Measurements from ENCODE around the gene ETS2.

Gene ETS2

DNA sequence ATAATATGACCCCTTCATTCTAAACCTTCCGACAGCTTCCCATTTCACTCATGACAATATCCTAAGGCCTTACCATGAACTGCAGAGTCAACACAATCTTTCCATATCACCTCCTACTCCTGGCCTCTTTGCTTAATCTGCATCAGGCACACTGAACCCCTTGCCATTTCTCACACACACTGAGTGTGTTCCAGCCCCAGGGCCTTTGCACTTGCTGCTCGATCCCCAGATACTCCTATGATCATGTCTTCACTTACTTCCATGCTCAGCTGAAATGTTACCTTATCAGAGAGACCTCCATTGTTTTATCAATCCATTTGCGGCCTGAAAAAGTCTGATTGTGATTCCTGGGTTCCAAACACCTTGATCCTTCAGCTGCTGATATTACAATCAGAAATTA, 47.0 kb downstream of the ETS2 start:
- H3K9me3 ChIP-seq (ENCODE audit: insufficient read depth, low read length), result no peaks in the 10 kb centered on the region
- H3K9ac ChIP-seq (ENCODE audit: low read length), result no peak overlapping the region
- no peak overlapping the region for H3K4me2 ChIP-seq (ENCODE audit: low read depth, low read length, poor library complexity, severe bottlenecking)
- no peak overlapping the region for H3K4me3 ChIP-seq (ENCODE audit: insufficient read depth, low read length, poor library complexity, severe bottlenecking)
- H3K9me2 ChIP-seq (replicated peaks; ENCODE audit: insufficient read depth, low read length), result no peaks in the 10 kb centered on the region
- no peaks in the 10 kb centered on the region for H3K36me3 ChIP-seq (ENCODE audit: low read length)
- no peak overlapping the region for H3K27ac ChIP-seq (ENCODE audit: low read depth, low read length)
- H3K27me3 ChIP-seq (ENCODE audit: low read length), result no peaks in the 10 kb centered on the region
- H3F3A ChIP-seq (ENCODE audit: insufficient read depth), result no peaks in the 10 kb centered on the region
- H4K20me1 ChIP-seq (ENCODE audit: low read depth, low read length), result no peaks in the 10 kb centered on the region
- H3K79me2 ChIP-seq (ENCODE audit: insufficient read depth, low read length), result no peaks in the 10 kb centered on the region
- no peak overlapping the region for H2AFZ ChIP-seq (ENCODE audit: low read depth, low read length, severe bottlenecking)
- TF ChIP-seq CTCF (IDR thresholded peaks at IDR 0.05; ENCODE audit: insufficient read depth, low read length, poor library complexity, severe bottlenecking) (no peak), EZH2phosphoT487 (conservative IDR thresholded peaks at IDR 0.05; ENCODE audit: low read length) (no peak)

DNA sequence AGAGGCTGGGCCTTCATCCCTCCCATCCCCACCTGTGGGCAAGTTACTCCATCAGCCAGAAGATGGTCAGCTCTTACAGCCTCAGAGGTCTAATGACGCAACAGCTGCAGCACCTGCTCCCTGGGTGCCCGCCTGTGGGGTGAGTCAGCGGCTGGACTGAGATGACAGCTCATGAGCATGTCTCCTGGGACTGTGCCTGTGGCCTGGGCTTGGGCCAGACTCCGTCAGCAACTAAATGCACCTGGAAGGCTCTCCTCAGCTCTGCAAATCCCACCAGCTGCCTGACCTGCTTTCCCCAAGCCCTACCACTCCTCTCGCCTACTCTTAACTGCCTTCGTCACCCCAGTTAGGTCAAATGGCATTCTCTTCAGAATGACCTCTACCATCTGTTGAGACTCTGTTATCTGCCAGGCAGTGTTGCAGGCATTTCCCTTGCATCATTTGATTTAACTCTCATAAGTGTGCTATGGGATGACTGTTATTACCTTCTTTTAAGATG, 47.7 kb downstream of the ETS2 start:
- Histone ChIP-seq H3K9me2 (replicated peaks; ENCODE audit: insufficient read depth, low read length) (no peaks in the 10 kb centered on the region), H3K4me3 (ENCODE audit: insufficient read depth, low read length, poor library complexity, severe bottlenecking) (no peak overlapping the region), H3K79me2 (ENCODE audit: insufficient read depth, low read length) (no peaks in the 10 kb centered on the region), H3F3A (ENCODE audit: insufficient read depth) (no peaks in the 10 kb centered on the region), H2AFZ (ENCODE audit: low read depth, low read length, severe bottlenecking) (no peak overlapping the region), H4K20me1 (ENCODE audit: low read depth, low read length) (no peaks in the 10 kb centered on the region), H3K27me3 (ENCODE audit: low read length) (no peaks in the 10 kb centered on the region), H3K9ac (ENCODE audit: low read length) (no peak overlapping the region), H3K27ac (ENCODE audit: low read depth, low read length) (no peak overlapping the region), H3K36me3 (ENCODE audit: low read length) (no peaks in the 10 kb centered on the region), H3K4me2 (ENCODE audit: low read depth, low read length, poor library complexity, severe bottlenecking) (no peak overlapping the region), H3K9me3 (ENCODE audit: insufficient read depth, low read length) (no peaks in the 10 kb centered on the region)
- TF ChIP-seq EZH2phosphoT487 (conservative IDR thresholded peaks at IDR 0.05; ENCODE audit: low read length) (no peak), CTCF (IDR thresholded peaks at IDR 0.05; ENCODE audit: insufficient read depth, low read length, poor library complexity, severe bottlenecking) (no peak)

- Histone ChIP-seq H3K9me2 (replicated peaks; ENCODE audit: insufficient read depth, low read length) (no peaks in the 10 kb centered on the region), H2AFZ (ENCODE audit: low read depth, low read length, severe bottlenecking) (no peak overlapping the region), H3K4me2 (ENCODE audit: low read depth, low read length, poor library complexity, severe bottlenecking) (no peak overlapping the region), H4K20me1 (ENCODE audit: low read depth, low read length) (no peaks in the 10 kb centered on the region), H3F3A (ENCODE audit: insufficient read depth) (no peaks in the 10 kb centered on the region), H3K36me3 (ENCODE audit: low read length) (no peaks in the 10 kb centered on the region), H3K79me2 (ENCODE audit: insufficient read depth, low read length) (no peaks in the 10 kb centered on the region), H3K9ac (ENCODE audit: low read length) (no peak overlapping the region), H3K27ac (ENCODE audit: low read depth, low read length) (no peak overlapping the region), H3K27me3 (ENCODE audit: low read length) (no peaks in the 10 kb centered on the region), H3K4me3 (ENCODE audit: insufficient read depth, low read length, poor library complexity, severe bottlenecking) (no peak overlapping the region), H3K9me3 (ENCODE audit: insufficient read depth, low read length) (no peaks in the 10 kb centered on the region)
- no peak for TF ChIP-seq EZH2phosphoT487 (conservative IDR thresholded peaks at IDR 0.05; ENCODE audit: low read length)
- TF ChIP-seq CTCF (IDR thresholded peaks at IDR 0.05; ENCODE audit: insufficient read depth, low read length, poor library complexity, severe bottlenecking), result no peak
These were observed 51.6 kb downstream of the ETS2 start for GRCh38 chr21:38857152-38857825.
